K562 (cell line): ENCODE results near the gene SIGMAR1. TPM values are rescaled to one million over a fixed set of nuclear protein-coding genes. Genes with fewer than 3 reads are reported as not detected.
A peak's percentile ranks its signal among the peaks of the same experiment; 100 is the strongest.

Experiments used
- CC2D1A ChIP-seq: fragments of 450-650 bp; IDR thresholded peaks from 2 replicates; pipeline ENCODE4 v1.6.1; 2017; ENCODE audit warnings: mild to moderate bottlenecking
- DDX20 ChIP-seq: fragments of 450-650 bp; IDR thresholded peaks from 2 replicates; pipeline ENCODE4 v1.6.1; 2016; ENCODE audit warnings: missing genetic modification characterization, low read depth, mild to moderate bottlenecking, missing compliant biosample characterization, moderate library complexity
- ELF1 ChIP-seq: fragments of 200-800 bp; sonication (Bioruptor generic); IDR thresholded peaks from 2 replicates; pipeline ENCODE4 v1.6.1; 2016; ENCODE audit warnings: missing genetic modification characterization, missing compliant biosample characterization
- HCFC1 ChIP-seq: IDR thresholded peaks from 2 replicates; pipeline ENCODE4 v1.6.1; 2012; ENCODE audit warnings: low read depth, low read length, improper control_type of control experiment
- HES1 ChIP-seq: fragments of 450-650 bp; IDR thresholded peaks from 2 replicates; pipeline ENCODE4 v1.6.1; 2016; ENCODE audit warnings: low read depth, mild to moderate bottlenecking, moderate library complexity
- HMGXB4 ChIP-seq: sonication (generic); formaldehyde crosslinking; IDR thresholded peaks from 2 replicates; pipeline ENCODE4 v1.8.1; 2023; ENCODE audit warnings: mild to moderate bottlenecking, missing genetic modification reagents
- HOXB6 ChIP-seq: fragments of 250-450 bp; sonication (Bioruptor Pico); IDR thresholded peaks from 2 replicates; pipeline ENCODE4 v1.5.1; 2022; ENCODE audit warnings: mild to moderate bottlenecking, borderline replicate concordance
- JUNB ChIP-seq: fragments of 450-650 bp; formaldehyde crosslinking; conservative IDR thresholded peaks from 2 replicates; pipeline ENCODE4 v1.4.0; 2020; ENCODE audit warnings: mild to moderate bottlenecking
- MAFK ChIP-seq: IDR thresholded peaks from 2 replicates; pipeline ENCODE4 v1.6.1; 2011; ENCODE audit warnings: low read length, improper control_type of control experiment
- POU5F1 ChIP-seq: fragments of 150-350 bp; IDR thresholded peaks from 2 replicates; pipeline ENCODE4 v1.6.1; 2014; ENCODE audit warnings: borderline replicate concordance, low read length, low read depth, mild to moderate bottlenecking; ENCODE audit not compliant: partially characterized antibody
- RB1 ChIP-seq: fragments of 450-650 bp; IDR thresholded peaks from 2 replicates; pipeline ENCODE4 v1.6.1; 2017; ENCODE audit warnings: low read depth, mild to moderate bottlenecking
- SETDB1 ChIP-seq: IDR thresholded peaks from one replicate; pipeline ENCODE4 v1.6.1; 2012; ENCODE audit warnings: low read length, control low read depth, inconsistent platforms
- ZNF592 ChIP-seq: fragments of 450-650 bp; IDR thresholded peaks from 2 replicates; pipeline ENCODE4 v1.6.1; 2017; ENCODE audit warnings: antibody characterized with exemption, mild to moderate bottlenecking
- polyA plus RNA-seq, 8 experiments: library from polyadenylated mRNA; depleted of rRNA in 4 of 8; stranded (reverse) in 5 of 8; unstranded in 3 of 8; fragments of >200 nt; fragmentation: Nextera tagmentation in 2 of 8; fragmentation: Illumina TruSeq in 1 of 8; extraction: Ambion mirVana in 2 of 8; extraction: Trizol in 1 of 8; gene quantifications; 2 replicates each; pipeline versions ENCODE4 v1.2.1 to v1.2.3, GENCODE V29; 2011 to 2014; ENCODE audit warnings: inconsistent platforms in 1 of 8, missing spikeins in 1 of 8
- total RNA-seq, 7 experiments: library from RNA; depleted of rRNA in 6 of 7; stranded (reverse); fragments of >200 nt in 6 of 7; fragmentation: Illumina TruSeq in 2 of 7; extraction: Trizol in 2 of 7; gene quantifications; 2 replicates each; pipeline versions ENCODE4 v1.2.1 to v1.2.3, GENCODE V29; 2011 to 2021; ENCODE audit warnings: low replicate concordance in 1 of 7
- TF ChIP-seq, protein P1 (sequence below): sonication (generic); IDR thresholded peaks from 2 replicates; pipeline ENCODE4 v1.6.1; 2016
- TF ChIP-seq, protein P2 (sequence below): sonication (generic); formaldehyde crosslinking; IDR thresholded peaks from 2 replicates; pipeline ENCODE4 v1.8.0; 2023; ENCODE audit warnings: mild to moderate bottlenecking, missing genetic modification reagents

The SIGMAR1 gene
- total and polyA plus RNA-seq, 9 of the 15 experiments (the other 6 are each of a cell fraction or from before 2014, with no cell fraction given): 6.9 to 80.0 (median 35.2) TPM

GRCh38 chr9:34665381-34666250 lies 28.0 kb upstream of the SIGMAR1 start (continued):
- TF ChIP-seq JUNB (CRISPR knock-in tag) (no peak), DDX20 (tag) (no peak), CC2D1A (no peak), HES1 (no peak), RB1 (no peak; the same call in 1 of the 2 replicates), ELF1 (tag) (no peak), SETDB1 (no peak), HOXB6 (CRISPR knock-in tag) (no peak), POU5F1 (no peak), HMGXB4 (CRISPR knock-in tag) (no peak), MAFK (no peak), ZNF592 (no peak), HCFC1 (no peak)
- TF ChIP-seq, protein P1, sequence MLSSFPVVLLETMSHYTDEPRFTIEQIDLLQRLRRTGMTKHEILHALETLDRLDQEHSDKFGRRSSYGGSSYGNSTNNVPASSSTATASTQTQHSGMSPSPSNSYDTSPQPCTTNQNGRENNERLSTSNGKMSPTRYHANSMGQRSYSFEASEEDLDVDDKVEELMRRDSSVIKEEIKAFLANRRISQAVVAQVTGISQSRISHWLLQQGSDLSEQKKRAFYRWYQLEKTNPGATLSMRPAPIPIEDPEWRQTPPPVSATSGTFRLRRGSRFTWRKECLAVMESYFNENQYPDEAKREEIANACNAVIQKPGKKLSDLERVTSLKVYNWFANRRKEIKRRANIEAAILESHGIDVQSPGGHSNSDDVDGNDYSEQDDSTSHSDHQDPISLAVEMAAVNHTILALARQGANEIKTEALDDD: no peak
- TF ChIP-seq, protein P2, sequence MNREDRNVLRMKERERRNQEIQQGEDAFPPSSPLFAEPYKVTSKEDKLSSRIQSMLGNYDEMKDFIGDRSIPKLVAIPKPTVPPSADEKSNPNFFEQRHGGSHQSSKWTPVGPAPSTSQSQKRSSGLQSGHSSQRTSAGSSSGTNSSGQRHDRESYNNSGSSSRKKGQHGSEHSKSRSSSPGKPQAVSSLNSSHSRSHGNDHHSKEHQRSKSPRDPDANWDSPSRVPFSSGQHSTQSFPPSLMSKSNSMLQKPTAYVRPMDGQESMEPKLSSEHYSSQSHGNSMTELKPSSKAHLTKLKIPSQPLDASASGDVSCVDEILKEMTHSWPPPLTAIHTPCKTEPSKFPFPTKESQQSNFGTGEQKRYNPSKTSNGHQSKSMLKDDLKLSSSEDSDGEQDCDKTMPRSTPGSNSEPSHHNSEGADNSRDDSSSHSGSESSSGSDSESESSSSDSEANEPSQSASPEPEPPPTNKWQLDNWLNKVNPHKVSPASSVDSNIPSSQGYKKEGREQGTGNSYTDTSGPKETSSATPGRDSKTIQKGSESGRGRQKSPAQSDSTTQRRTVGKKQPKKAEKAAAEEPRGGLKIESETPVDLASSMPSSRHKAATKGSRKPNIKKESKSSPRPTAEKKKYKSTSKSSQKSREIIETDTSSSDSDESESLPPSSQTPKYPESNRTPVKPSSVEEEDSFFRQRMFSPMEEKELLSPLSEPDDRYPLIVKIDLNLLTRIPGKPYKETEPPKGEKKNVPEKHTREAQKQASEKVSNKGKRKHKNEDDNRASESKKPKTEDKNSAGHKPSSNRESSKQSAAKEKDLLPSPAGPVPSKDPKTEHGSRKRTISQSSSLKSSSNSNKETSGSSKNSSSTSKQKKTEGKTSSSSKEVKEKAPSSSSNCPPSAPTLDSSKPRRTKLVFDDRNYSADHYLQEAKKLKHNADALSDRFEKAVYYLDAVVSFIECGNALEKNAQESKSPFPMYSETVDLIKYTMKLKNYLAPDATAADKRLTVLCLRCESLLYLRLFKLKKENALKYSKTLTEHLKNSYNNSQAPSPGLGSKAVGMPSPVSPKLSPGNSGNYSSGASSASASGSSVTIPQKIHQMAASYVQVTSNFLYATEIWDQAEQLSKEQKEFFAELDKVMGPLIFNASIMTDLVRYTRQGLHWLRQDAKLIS (CRISPR knock-in tag): peak; percentile 77; the same call in 1 of the 2 replicates
